IMR-90 (cell line): ENCODE measurements around the gene CDH12. TPM values are rescaled to one million over a fixed set of nuclear protein-coding genes. Genes with fewer than 3 reads are reported as not detected.

ENCODE experiments used
- ATAC-seq: fragments of 200-7000 bp; cut with Tn5 transposase; 2 replicates; pipeline ENCODE4 v1.9.1; 2020; ENCODE audit warnings: low read depth, mild to moderate bottlenecking, moderate library complexity
- BruUV-seq: library from RNA; stranded (reverse); fragments of 400-500 nt; replicated peaks from 2 replicates; lab custom pipeline; 2021; lab: Mats Ljungman, UMichigan
- CTCF ChIA-PET: fragments of 300-600 bp; formaldehyde crosslinking; extraction: SDS; loops from one replicate; lab custom pipeline; 2021; ENCODE audit warnings: antibody characterized with exemption; lab: Yijun Ruan, JAX
- POLR2A ChIA-PET: fragments of 300-600 bp; sonication (Branson Sonifier 250); formaldehyde crosslinking; loops from one replicate; lab custom pipeline; 2022; ENCODE audit warnings: antibody characterized with exemption; ENCODE audit not compliant: unreplicated experiment; lab: Charles Lee
- DNase-seq: peaks from one replicate; pipeline ENCODE4 v3.0.0; 2013
- H2AFZ ChIP-seq: replicated peaks from 2 replicates; pipeline ENCODE3; 2013; ENCODE audit warnings: low read length, mild to moderate bottlenecking; ENCODE audit not compliant: poor library complexity
- H2AK5ac ChIP-seq: 2 replicates; pipeline ENCODE4 v1.6.1; 2013; ENCODE audit warnings: low read depth, low read length, inconsistent platforms
- H2AK9ac ChIP-seq: replicated peaks from 2 replicates; pipeline ENCODE3; 2013; ENCODE audit warnings: mild to moderate bottlenecking, low read depth, low read length, moderate library complexity; ENCODE audit not compliant: poor library complexity
- H2BK120ac ChIP-seq: 2 replicates; pipeline ENCODE4 v1.6.1; 2013; ENCODE audit warnings: low read depth, low read length, inconsistent platforms
- H2BK15ac ChIP-seq: 3 replicates; pipeline ENCODE4 v1.6.1; 2013; ENCODE audit warnings: low read depth, low read length, inconsistent platforms
- H2BK20ac ChIP-seq: 2 replicates; pipeline ENCODE4 v1.6.1; 2013; ENCODE audit warnings: low read depth, mild to moderate bottlenecking, inconsistent platforms, low read length, moderate library complexity
- H2BK5ac ChIP-seq: 2 replicates; pipeline ENCODE4 v1.6.1; 2013; ENCODE audit warnings: mild to moderate bottlenecking, low read depth, low read length, inconsistent platforms; ENCODE audit not compliant: poor library complexity, severe bottlenecking
- H3K14ac ChIP-seq: replicated peaks from 2 replicates; pipeline ENCODE4 v1.6.1; 2013; ENCODE audit warnings: low read depth, low read length, inconsistent platforms
- H3K18ac ChIP-seq: 2 replicates; pipeline ENCODE4 v1.6.1; 2013; ENCODE audit warnings: low read depth, low read length, control low read depth
- H3K23ac ChIP-seq: 2 replicates; pipeline ENCODE4 v1.6.1; 2013; ENCODE audit warnings: low read depth, low read length, inconsistent platforms
- H3K27ac ChIP-seq: 2 replicates; pipeline ENCODE4 v1.5.1; 2013; ENCODE audit warnings: mild to moderate bottlenecking, control low read depth, low read length; ENCODE audit not compliant: insufficient read depth
- H3K27me3 ChIP-seq: 2 replicates; pipeline ENCODE4 v1.6.1; 2013; ENCODE audit warnings: low read length; ENCODE audit not compliant: control insufficient read depth, insufficient read depth
- H3K36me3 ChIP-seq: 2 replicates; pipeline ENCODE4 v1.6.1; 2013; ENCODE audit warnings: low read length, mixed read lengths; ENCODE audit not compliant: control insufficient read depth, insufficient read depth
- H3K4ac ChIP-seq: 2 replicates; pipeline ENCODE4 v1.6.1; 2013; ENCODE audit warnings: low read depth, low read length, inconsistent platforms
- H3K4me1 ChIP-seq: 2 replicates; pipeline ENCODE4 v1.6.1; 2013; ENCODE audit warnings: low read length, mixed read lengths; ENCODE audit not compliant: control insufficient read depth, insufficient read depth
- H3K4me2 ChIP-seq: 2 replicates; pipeline ENCODE4 v1.6.1; 2013; ENCODE audit warnings: low read depth, mild to moderate bottlenecking, control low read depth, low read length, moderate library complexity
- H3K4me3 ChIP-seq: 2 replicates; pipeline ENCODE4 v1.5.1; 2013; ENCODE audit warnings: low read depth, mild to moderate bottlenecking, control low read depth, low read length, moderate library complexity; ENCODE audit not compliant: insufficient read depth
- H3K56ac ChIP-seq: 2 replicates; pipeline ENCODE4 v1.6.1; 2013; ENCODE audit warnings: low read length, inconsistent platforms; ENCODE audit not compliant: insufficient read depth; ENCODE audit errors: extremely low read depth
- H3K79me1 ChIP-seq, 2 experiments: 2 replicates each; pipeline ENCODE4 v1.6.1; 2013; ENCODE audit warnings: low read length in 2 of 2, inconsistent platforms in 1 of 2, low read depth in 1 of 2
- H3K9ac ChIP-seq: 2 replicates; pipeline ENCODE4 v1.6.1; 2013; ENCODE audit warnings: low read depth, low read length, control low read depth
- H3K9me1 ChIP-seq: 2 replicates; pipeline ENCODE4 v1.6.1; 2013; ENCODE audit warnings: low read length, inconsistent platforms; ENCODE audit not compliant: insufficient read depth
- H3K9me3 ChIP-seq: 2 replicates; pipeline ENCODE4 v1.6.1; 2013; ENCODE audit warnings: low read length; ENCODE audit not compliant: control insufficient read depth, insufficient read depth
- H4K20me1 ChIP-seq: 2 replicates; pipeline ENCODE4 v1.6.1; 2013; ENCODE audit warnings: low read length, inconsistent platforms; ENCODE audit not compliant: insufficient read depth
- H4K5ac ChIP-seq: 2 replicates; pipeline ENCODE4 v1.6.1; 2013; ENCODE audit warnings: mild to moderate bottlenecking, low read depth, low read length, control low read depth
- H4K8ac ChIP-seq, 2 experiments: 2 replicates each; pipeline ENCODE4 v1.6.1; 2013; ENCODE audit warnings: low read depth in 2 of 2, low read length in 2 of 2, control low read depth in 1 of 2, inconsistent platforms in 1 of 2
- H4K91ac ChIP-seq: 2 replicates; pipeline ENCODE4 v1.6.1; 2013; ENCODE audit warnings: low read depth, low read length, inconsistent platforms; ENCODE audit not compliant: insufficient read depth
- BHLHE40 ChIP-seq: fragments of 150-350 bp; IDR thresholded peaks from 2 replicates; pipeline ENCODE4 v1.6.1; 2016; ENCODE audit warnings: mild to moderate bottlenecking, low read depth, low read length
- CEBPB ChIP-seq: IDR thresholded peaks from 2 replicates; pipeline ENCODE4 v1.6.1; 2012; ENCODE audit warnings: low read depth, low read length, improper control_type of control experiment
- CTCF ChIP-seq: conservative IDR thresholded peaks from 2 replicates; pipeline ENCODE4 v1.5.1; 2012; ENCODE audit warnings: mild to moderate bottlenecking, low read depth, low read length, improper control_type of control experiment
- FOS ChIP-seq: fragments of 150-350 bp; IDR thresholded peaks from 2 replicates; pipeline ENCODE4 v1.6.1; 2016; ENCODE audit warnings: low read depth, low read length
- MAZ ChIP-seq: IDR thresholded peaks from 2 replicates; pipeline ENCODE4 v1.6.1; 2012; ENCODE audit warnings: low read depth, mild to moderate bottlenecking, low read length, improper control_type of control experiment, moderate library complexity, borderline replicate concordance
- RAD21 ChIP-seq: IDR thresholded peaks from 2 replicates; pipeline ENCODE4 v1.6.1; 2012; ENCODE audit warnings: low read length, improper control_type of control experiment
- SMC3 ChIP-seq: fragments of 150-350 bp; IDR thresholded peaks from 2 replicates; pipeline ENCODE4 v1.6.1; 2016; ENCODE audit warnings: low read depth, mild to moderate bottlenecking, antibody characterized with exemption, low read length, moderate library complexity
- USF2 ChIP-seq: fragments of 150-350 bp; IDR thresholded peaks from 2 replicates; pipeline ENCODE4 v1.6.1; 2017; ENCODE audit warnings: mild to moderate bottlenecking, antibody characterized with exemption, low read length, low read depth
- WGBS, 2 experiments: methylation state at CpG; one replicate each; pipeline versions ENCODE4 v1.1.5 to v1.1.7; 2013; ENCODE audit warnings: missing lambda C conversion rate in 2 of 2; ENCODE audit not compliant: insufficient read length in 1 of 2; ENCODE audit errors: extremely low coverage in 2 of 2; 5-methylcytosine and 5-hydroxymethylcytosine counted together
- dilution Hi-C: fragments of 300-500 bp; cut with HindIII; formaldehyde crosslinking; loops from one replicate; pipeline ENCODE4 v1.14.3; 2018; ENCODE audit warnings: low sequenced_read_pairs; ENCODE audit not compliant: unreplicated experiment
- in situ Hi-C: fragments of 300-500 bp; cut with MboI; formaldehyde crosslinking; loops from 3 replicates; pipeline ENCODE4 v1.14.3; 2019; ENCODE audit warnings: low sequenced_read_pairs, inconsistent platforms, mixed read lengths
- intact Hi-C: fragments of 100-400 bp; cut with micrococcal nuclease; formaldehyde crosslinking; loops from 2 replicates; pipeline ENCODE4 v1.10.0; 2022
- polyA plus RNA-seq, 3 experiments: library from polyadenylated mRNA; depleted of rRNA; stranded (reverse); fragments of >200 nt; gene quantifications; 2 replicates each; pipeline ENCODE4 v1.2.3, GENCODE V29; 2012; ENCODE audit warnings: low replicate concordance in 1 of 3
- total RNA-seq: library from RNA; depleted of rRNA; stranded (reverse); fragments of >200 nt; gene quantifications from 2 replicates; pipeline ENCODE4 v1.2.3, GENCODE V29; 2012

The CDH12 gene
- total and polyA plus RNA-seq, 2 of the 4 experiments (the other 2 are of a cell fraction): not detected

DNA sequence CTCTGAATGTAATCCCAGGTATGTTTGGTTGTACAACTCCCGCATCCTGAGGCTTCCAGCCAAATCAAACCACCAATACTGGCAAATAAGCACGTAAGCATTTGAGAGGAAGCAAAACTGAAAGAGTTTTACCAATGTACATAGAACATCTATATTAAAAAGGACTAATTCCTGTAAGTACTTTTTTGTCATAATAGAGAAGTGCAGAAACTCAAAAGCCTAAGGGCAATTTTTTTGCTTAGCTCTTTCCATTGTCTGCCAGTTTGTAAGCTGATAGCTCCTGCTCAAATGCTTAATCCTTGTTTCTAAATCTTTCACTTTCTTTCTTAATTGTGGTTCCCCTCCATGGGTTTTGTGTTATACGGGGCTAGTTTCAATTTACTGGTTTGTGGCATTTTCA lies 1151.8 kb downstream of the CDH12 start:
- no peaks in the 10 kb centered on the region for H3K36me3 ChIP-seq
- H2BK20ac ChIP-seq: no peak overlapping the region
- H3K4me2 ChIP-seq: no peak overlapping the region
- no peaks in the 10 kb centered on the region for H3K9me1 ChIP-seq
- no peak overlapping the region for H4K91ac ChIP-seq
- in situ Hi-C loops: no loop called here
- BruUV-seq: no TSS peak
- H3K4ac ChIP-seq: no peak overlapping the region
- H2AK5ac ChIP-seq: no peak overlapping the region
- no peak overlapping the region for H2AK9ac ChIP-seq
- H3K56ac ChIP-seq: no peak overlapping the region
- ATAC-seq (no peak), DNase-seq (no peak)
- no peak overlapping the region for H3K9ac ChIP-seq
- no peaks in the 10 kb centered on the region for H3K9me3 ChIP-seq
- H4K20me1 ChIP-seq: no peaks in the 10 kb centered on the region
- H3K14ac ChIP-seq: no peak overlapping the region
- intact Hi-C loops: no loop called here
- H4K5ac ChIP-seq: no peak overlapping the region
- H3K79me1 ChIP-seq: no peaks in the 10 kb centered on the region
- no peak overlapping the region for H3K4me3 ChIP-seq
- H4K8ac ChIP-seq: no peak overlapping the region
- no peak for TF ChIP-seq SMC3
- TF ChIP-seq MAZ: no peak
- TF ChIP-seq FOS: no peak
- TF ChIP-seq USF2: no peak
- TF ChIP-seq BHLHE40: no peak
- TF ChIP-seq RAD21: no peak
- TF ChIP-seq CEBPB: no peak
- TF ChIP-seq CTCF: no peak
- no peak overlapping the region for H2BK120ac ChIP-seq
- H2AFZ ChIP-seq: no peak overlapping the region
- no peaks in the 10 kb centered on the region for H3K27me3 ChIP-seq
- dilution Hi-C loops: no loop called here
- no peak overlapping the region for H3K23ac ChIP-seq
- no peak overlapping the region for H3K18ac ChIP-seq
- H2BK5ac ChIP-seq: no peak overlapping the region
- POLR2A ChIA-PET: no interaction called here
- no peak overlapping the region for H3K27ac ChIP-seq
- H2BK15ac ChIP-seq: no peak overlapping the region
- CTCF ChIA-PET: no interaction called here
- no CpG with 5 or more reads among the region's 3 CpGs for WGBS, 2 experiments
- no peaks in the 10 kb centered on the region for H3K4me1 ChIP-seq
